Kidney (tissue), 14 donors: ENCODE data around the gene IL1RAPL2. TPM values are rescaled to one million over a fixed set of nuclear protein-coding genes. Genes with fewer than 3 reads are reported as not detected.

ENCODE experiments used
- DNase-seq, 5 donors: peaks; one replicate each; pipeline ENCODE4 v3.0.0-alpha.2; 2013 to 2020
- FAIRE-seq: peaks from 2 replicates; lab custom pipeline; 2012; peaks lifted over from hg19 to GRCh38; lab: Jason Lieb, UNC
- H3K27ac ChIP-seq, 2 donors: one replicate each; pipeline ENCODE4 v1.7.0; 2013; ENCODE audit warnings: low read depth in 2 of 2, low read length in 2 of 2, inconsistent platforms in 1 of 2
- H3K27me3 ChIP-seq: one replicate; pipeline ENCODE4 v1.7.1; 2013; ENCODE audit warnings: low read length, inconsistent platforms; ENCODE audit not compliant: control insufficient read depth, insufficient read depth
- H3K36me3 ChIP-seq, 3 donors: one replicate each; pipeline versions ENCODE4 v1.7.0 to v1.7.1; 2013; ENCODE audit warnings: low read length in 3 of 3, control low read depth in 1 of 3, inconsistent platforms in 1 of 3; ENCODE audit not compliant: insufficient read depth in 3 of 3, control insufficient read depth in 2 of 3
- H3K4me1 ChIP-seq, 3 donors: one replicate each; pipeline versions ENCODE4 v1.7.0 to v1.7.1; 2013; ENCODE audit warnings: low read length in 3 of 3, inconsistent platforms in 1 of 3, low read depth in 1 of 3; ENCODE audit not compliant: control insufficient read depth in 2 of 3, insufficient read depth in 2 of 3
- H3K4me3 ChIP-seq, 3 donors: one replicate each; pipeline versions ENCODE4 v1.7.0 to v1.8.1; 2013; ENCODE audit warnings: low read length in 3 of 3, control low read depth in 1 of 3, inconsistent platforms in 1 of 3
- H3K9ac ChIP-seq, 3 donors: one replicate each; pipeline versions ENCODE4 v1.7.0 to v1.7.1; 2013; ENCODE audit warnings: low read length in 3 of 3, control low read depth in 1 of 3, inconsistent platforms in 1 of 3
- H3K9me3 ChIP-seq, 3 donors: one replicate each; pipeline versions ENCODE4 v1.7.0 to v1.7.1; 2013; ENCODE audit warnings: low read length in 3 of 3, control low read depth in 1 of 3, inconsistent platforms in 1 of 3; ENCODE audit not compliant: control insufficient read depth in 2 of 3, insufficient read depth in 1 of 3
- CTCF ChIP-seq: IDR thresholded peaks from 3 replicates; pipeline ENCODE4 v1.5.1; 2012; ENCODE audit warnings: mild to moderate bottlenecking, moderate library complexity, borderline replicate concordance; ENCODE audit not compliant: insufficient read depth; ENCODE audit errors: extremely low read depth
- intact Hi-C: fragments of 100-400 bp; cut with DNase I; formaldehyde crosslinking; loops from one replicate; pipeline ENCODE4 v1.11.1; 2022
- polyA plus RNA-seq: library from polyadenylated mRNA; stranded (reverse); fragments of 350-450 nt; fragmentation: Illumina TruSeq; extraction: RNeasy Lipid Tissue Mini Kit (QIAGEN cat#74804); gene quantifications from one replicate; pipeline ENCODE4 v1.2.3, GENCODE V29; 2014; ENCODE audit warnings: low read depth, low replicate concordance; ENCODE audit not compliant: insufficient read depth
- total RNA-seq: library from RNA; stranded (reverse); fragmentation: NEBNext Ultra II Directional; extraction: Animal tissue kit (Norgen Biotek cat#: 25700); gene quantifications from one replicate; pipeline ENCODE4 v1.2.1, GENCODE V29; 2021
- donor health status: control.
- donor health status: control.
- donor health status: control.
- donor health status: control.
- donor health status: control.
- donor health status: DM: yes; HTN: yes; CAD: no.
- donor health status: Normal renal cell carcinoma (clear cell type).

The IL1RAPL2 gene
- total and polyA plus RNA-seq, 2 donors from 2014 or later, result 0.13 to 0.25 TPM

- no peak overlapping the region for H3K9ac ChIP-seq
- H3K9me3 ChIP-seq, result no peaks in the 10 kb centered on the region
- intact Hi-C loops, result no loop called here
- H3K4me1 ChIP-seq, result no peaks in the 10 kb centered on the region
- no peaks in the 10 kb centered on the region for H3K27me3 ChIP-seq
- H3K36me3 ChIP-seq, result no peaks in the 10 kb centered on the region
- DNase-seq (peak in 4 of 5 donors; percentile 71 to 83 (median 78)), FAIRE-seq (peak; percentile 85)
- TF ChIP-seq CTCF, result peak; percentile 93
- H3K4me3 ChIP-seq, result no peak overlapping the region
- no peak overlapping the region for H3K27ac ChIP-seq
Measured at GRCh38 chrX:104922206-104922621, 356.2 kb downstream of the IL1RAPL2 start.

DNA sequence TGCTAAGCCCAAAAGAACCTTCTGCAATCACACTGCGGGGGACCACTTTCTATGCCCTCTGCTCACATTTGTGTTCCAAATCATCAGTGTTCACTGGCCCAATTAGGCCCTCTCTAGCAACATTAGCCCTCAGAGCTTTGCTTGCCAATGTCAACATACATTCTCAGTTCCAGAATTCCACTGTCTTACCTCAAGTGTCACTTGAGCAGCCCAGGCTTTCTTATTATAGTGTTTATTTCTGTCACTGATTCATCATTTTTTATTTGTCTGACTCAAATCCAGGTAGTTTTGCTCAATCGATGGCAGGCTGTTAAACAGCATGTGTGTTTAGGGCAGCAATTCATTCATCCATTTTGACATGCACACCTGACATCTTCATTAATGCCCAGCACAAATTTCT lies 363.3 kb downstream of the IL1RAPL2 start:
- no peak for DNase-seq
- intact Hi-C loops, result no loop called here
- Histone ChIP-seq H3K9me3 (no peaks in the 10 kb centered on the region), H3K9ac (no peak overlapping the region), H3K4me3 (no peak overlapping the region), H3K4me1 (no peaks in the 10 kb centered on the region), H3K27me3 (no peaks in the 10 kb centered on the region), H3K36me3 (no peaks in the 10 kb centered on the region), H3K27ac (no peak overlapping the region)
- TF ChIP-seq CTCF, result no peak
- no peak for FAIRE-seq

- H3K4me1 ChIP-seq, result no peaks in the 10 kb centered on the region
- H3K27me3 ChIP-seq, result no peaks in the 10 kb centered on the region
- no peak overlapping the region for H3K9ac ChIP-seq
- FAIRE-seq, result no peak
- no peak for TF ChIP-seq CTCF
- H3K9me3 ChIP-seq, result no peaks in the 10 kb centered on the region
- no peak overlapping the region for H3K27ac ChIP-seq
- H3K4me3 ChIP-seq, result no peak overlapping the region
- intact Hi-C loops, result no loop called here
- no peaks in the 10 kb centered on the region for H3K36me3 ChIP-seq
- no peak for DNase-seq
Measured at GRCh38 chrX:104935581-104935980, 369.6 kb downstream of the IL1RAPL2 start.

GRCh38 chrX:104953251-104953650 lies 387.3 kb downstream of the IL1RAPL2 start:
- TF ChIP-seq CTCF, result no peak
- DNase-seq, result no peak

More at GRCh38 chrX:104953251-104953650, 387.3 kb downstream of the IL1RAPL2 start:
- no peak overlapping the region for H3K9ac ChIP-seq
- H3K9me3 ChIP-seq, result no peaks in the 10 kb centered on the region
- no peaks in the 10 kb centered on the region for H3K27me3 ChIP-seq
- H3K36me3 ChIP-seq, result no peaks in the 10 kb centered on the region
- intact Hi-C loops, result no loop called here
- no peaks in the 10 kb centered on the region for H3K4me1 ChIP-seq
- H3K27ac ChIP-seq, result no peak overlapping the region
- no peak for FAIRE-seq
- no peak overlapping the region for H3K4me3 ChIP-seq
